Measurements from ENCODE around the gene LSR. TPM values are rescaled to one million over a fixed set of nuclear protein-coding genes. Genes with fewer than 3 reads are reported as not detected.

The LSR gene
- total RNA-seq, 1 donor from 2014 or later: 5.4 TPM

DNA sequence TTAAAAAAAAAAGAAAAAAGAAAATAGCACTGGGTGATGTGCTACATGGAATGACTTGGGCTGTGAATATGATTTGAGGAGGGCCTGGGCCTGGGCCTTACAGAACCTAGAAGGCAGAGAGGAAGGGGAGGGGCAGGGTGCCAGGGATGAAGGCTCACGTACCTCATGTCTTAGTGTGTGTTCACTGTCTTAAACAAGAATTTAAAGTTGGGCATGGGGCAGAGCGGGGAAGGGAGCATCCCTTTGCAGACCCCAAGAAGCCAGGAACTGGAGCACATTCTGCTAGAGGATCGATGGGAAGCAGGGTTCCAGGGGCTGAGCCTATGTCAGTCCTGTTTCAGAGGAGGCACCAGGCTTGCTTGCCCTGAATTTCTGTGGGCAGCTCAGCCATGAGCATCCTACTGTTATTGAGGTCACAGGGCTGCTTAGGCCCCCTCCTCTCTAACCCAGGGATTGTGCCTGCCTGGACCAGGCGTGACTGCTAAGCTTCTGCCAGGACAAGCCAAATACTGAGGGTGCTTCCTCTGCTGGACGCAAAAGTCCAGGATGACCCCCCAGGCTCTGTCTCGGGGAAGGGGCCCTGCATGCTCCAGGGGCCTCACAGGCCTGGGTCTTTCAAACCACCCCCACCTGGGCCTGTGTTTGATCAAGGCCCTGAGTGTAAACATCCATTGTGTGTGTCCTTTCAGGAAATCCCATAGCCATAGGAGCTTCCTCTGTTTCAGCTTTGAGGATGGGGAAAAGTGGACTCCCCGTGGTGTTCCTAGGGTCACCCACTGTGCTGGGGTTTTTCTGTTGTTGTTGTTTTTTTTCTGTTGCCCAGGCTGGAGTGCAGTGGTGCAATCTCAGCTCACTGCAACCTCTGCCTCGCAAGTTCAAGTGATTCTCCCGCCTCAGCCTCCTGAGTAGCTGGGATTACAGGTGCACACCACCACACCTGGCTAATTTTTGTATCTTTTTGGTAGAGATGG lies 4.8 kb downstream of the LSR start:
- no peaks in the 10 kb centered on the region for H3K4me1 Mint-ChIP-seq (ENCODE audit: low read depth, unreplicated experiment)
- H3K9me3 Mint-ChIP-seq (ENCODE audit: unreplicated experiment): peaks cover 4% of the 10 kb centered on the region
- H3K36me3 Mint-ChIP-seq (ENCODE audit: unreplicated experiment): no peaks in the 10 kb centered on the region
- TF ChIP-seq, protein P1, sequence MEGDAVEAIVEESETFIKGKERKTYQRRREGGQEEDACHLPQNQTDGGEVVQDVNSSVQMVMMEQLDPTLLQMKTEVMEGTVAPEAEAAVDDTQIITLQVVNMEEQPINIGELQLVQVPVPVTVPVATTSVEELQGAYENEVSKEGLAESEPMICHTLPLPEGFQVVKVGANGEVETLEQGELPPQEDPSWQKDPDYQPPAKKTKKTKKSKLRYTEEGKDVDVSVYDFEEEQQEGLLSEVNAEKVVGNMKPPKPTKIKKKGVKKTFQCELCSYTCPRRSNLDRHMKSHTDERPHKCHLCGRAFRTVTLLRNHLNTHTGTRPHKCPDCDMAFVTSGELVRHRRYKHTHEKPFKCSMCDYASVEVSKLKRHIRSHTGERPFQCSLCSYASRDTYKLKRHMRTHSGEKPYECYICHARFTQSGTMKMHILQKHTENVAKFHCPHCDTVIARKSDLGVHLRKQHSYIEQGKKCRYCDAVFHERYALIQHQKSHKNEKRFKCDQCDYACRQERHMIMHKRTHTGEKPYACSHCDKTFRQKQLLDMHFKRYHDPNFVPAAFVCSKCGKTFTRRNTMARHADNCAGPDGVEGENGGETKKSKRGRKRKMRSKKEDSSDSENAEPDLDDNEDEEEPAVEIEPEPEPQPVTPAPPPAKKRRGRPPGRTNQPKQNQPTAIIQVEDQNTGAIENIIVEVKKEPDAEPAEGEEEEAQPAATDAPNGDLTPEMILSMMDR (IDR thresholded peaks at IDR 0.05; ENCODE audit: partially characterized antibody, unreplicated experiment): no peak
- no peak for DNase-seq
- no peak overlapping the region for H3K4me3 Mint-ChIP-seq (ENCODE audit: unreplicated experiment)
- no peak overlapping the region for H3K27ac Mint-ChIP-seq (ENCODE audit: unreplicated experiment)
- H3K27me3 Mint-ChIP-seq (ENCODE audit: unreplicated experiment): peaks cover 10% of the 10 kb centered on the region

DNA sequence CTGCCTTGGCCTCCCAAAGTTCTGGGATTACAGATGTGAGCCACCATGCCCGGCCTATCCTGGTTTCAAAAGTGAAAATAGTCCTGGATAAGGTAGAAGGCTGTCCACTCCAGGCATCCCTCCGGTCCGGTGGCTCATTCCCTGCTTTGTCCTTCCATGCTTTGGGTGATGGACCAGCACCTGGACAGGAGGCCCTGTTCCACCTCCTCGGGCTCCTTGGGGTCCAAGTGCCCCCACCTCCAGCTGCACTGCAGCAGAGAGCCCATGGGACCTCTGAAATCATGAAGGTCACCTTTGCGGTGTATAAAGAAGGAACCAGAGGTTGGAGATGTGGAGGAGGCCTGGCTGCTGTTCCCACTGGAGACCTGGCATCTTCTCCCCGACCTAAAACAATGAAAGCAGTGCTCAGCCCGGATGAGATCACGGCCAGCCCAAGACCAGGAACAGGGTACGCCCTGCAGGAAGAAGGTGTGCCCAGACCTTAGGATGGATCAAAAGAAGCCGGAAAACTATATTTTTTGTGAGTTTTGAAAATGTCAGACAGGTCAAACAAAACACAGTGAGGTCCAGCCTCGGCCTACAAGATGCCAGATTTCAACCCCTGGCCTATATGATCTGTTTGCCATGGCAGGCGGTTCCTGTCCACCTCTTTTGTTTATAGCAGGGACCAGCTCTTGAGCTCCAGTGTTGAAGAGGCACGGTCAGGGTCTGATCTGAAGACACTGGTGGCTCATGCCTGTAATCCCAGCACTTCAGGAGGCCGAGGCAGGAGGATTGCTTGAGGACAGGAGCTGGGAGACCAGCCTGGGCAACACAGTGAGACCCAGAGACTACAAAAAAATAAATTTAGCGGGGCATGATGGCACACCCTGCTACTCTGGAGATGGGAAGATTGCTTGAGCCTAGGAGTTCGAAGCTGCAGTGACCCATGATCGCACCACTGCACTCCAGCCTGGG lies 5.8 kb downstream of the LSR start:
- TF ChIP-seq, protein P1 (IDR thresholded peaks at IDR 0.05; ENCODE audit: partially characterized antibody, unreplicated experiment): no peak
- no peak overlapping the region for H3K4me3 Mint-ChIP-seq (ENCODE audit: unreplicated experiment)
- no peaks in the 10 kb centered on the region for H3K4me1 Mint-ChIP-seq (ENCODE audit: low read depth, unreplicated experiment)
- no peak overlapping the region for H3K27ac Mint-ChIP-seq (ENCODE audit: unreplicated experiment)
- H3K27me3 Mint-ChIP-seq (ENCODE audit: unreplicated experiment): peaks cover 7% of the 10 kb centered on the region
- DNase-seq: no peak
- peaks cover 4% of the 10 kb centered on the region for H3K9me3 Mint-ChIP-seq (ENCODE audit: unreplicated experiment)
- H3K36me3 Mint-ChIP-seq (ENCODE audit: unreplicated experiment): no peaks in the 10 kb centered on the region

DNA sequence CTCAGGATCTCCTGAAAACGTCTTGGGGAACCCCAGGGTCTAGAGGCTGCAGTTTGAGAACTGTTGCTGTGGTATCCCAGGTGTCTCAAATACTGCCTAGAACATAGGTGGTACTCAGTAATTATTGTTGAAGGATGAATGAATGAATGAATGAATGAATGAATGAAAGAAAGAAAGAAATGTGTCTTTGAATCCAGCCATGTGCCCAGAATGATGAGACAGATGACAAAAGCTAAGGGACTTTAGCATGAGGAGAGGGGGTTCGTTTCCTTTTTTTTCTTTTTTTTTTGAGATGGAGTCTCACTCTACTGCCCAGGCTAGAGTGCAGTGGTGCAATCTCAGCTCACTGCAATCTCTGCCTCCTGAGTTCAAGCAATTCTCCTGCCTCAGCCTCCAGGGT lies 7.8 kb downstream of the LSR start:
- peaks cover 5% of the 10 kb centered on the region for H3K27me3 Mint-ChIP-seq (ENCODE audit: unreplicated experiment)
- no peak overlapping the region for H3K4me3 Mint-ChIP-seq (ENCODE audit: unreplicated experiment)
- H3K36me3 Mint-ChIP-seq (ENCODE audit: unreplicated experiment): no peaks in the 10 kb centered on the region
- no peak overlapping the region for H3K27ac Mint-ChIP-seq (ENCODE audit: unreplicated experiment)
- no peaks in the 10 kb centered on the region for H3K4me1 Mint-ChIP-seq (ENCODE audit: low read depth, unreplicated experiment)
- no peak for DNase-seq
- H3K9me3 Mint-ChIP-seq (ENCODE audit: unreplicated experiment): peaks cover 4% of the 10 kb centered on the region
- TF ChIP-seq, protein P1 (IDR thresholded peaks at IDR 0.05; ENCODE audit: partially characterized antibody, unreplicated experiment): no peak

DNA sequence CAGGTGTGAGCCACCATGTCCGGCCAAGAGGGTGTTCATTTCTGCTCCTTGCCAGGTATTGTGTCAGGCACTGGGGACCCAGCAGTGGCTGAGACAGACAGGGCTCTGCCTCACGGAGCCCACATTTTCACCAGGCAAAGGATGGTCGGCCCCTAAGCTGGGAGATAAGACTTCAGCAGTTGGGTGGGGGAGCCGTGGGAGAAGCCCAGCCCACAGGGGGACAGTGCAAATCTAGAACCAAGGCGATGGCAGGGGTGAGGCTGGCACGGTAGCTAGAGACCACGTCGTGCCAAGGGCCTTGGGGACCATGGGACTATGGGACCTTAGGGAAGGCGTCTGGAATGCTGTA lies 8.3 kb downstream of the LSR start:
- DNase-seq: no peak
- peaks cover 4% of the 10 kb centered on the region for H3K9me3 Mint-ChIP-seq (ENCODE audit: unreplicated experiment)
- H3K36me3 Mint-ChIP-seq (ENCODE audit: unreplicated experiment): no peaks in the 10 kb centered on the region
- peaks cover 5% of the 10 kb centered on the region for H3K27me3 Mint-ChIP-seq (ENCODE audit: unreplicated experiment)
- TF ChIP-seq, protein P1 (IDR thresholded peaks at IDR 0.05; ENCODE audit: partially characterized antibody, unreplicated experiment): no peak
- no peak overlapping the region for H3K4me3 Mint-ChIP-seq (ENCODE audit: unreplicated experiment)
- H3K4me1 Mint-ChIP-seq (ENCODE audit: low read depth, unreplicated experiment): no peaks in the 10 kb centered on the region
- H3K27ac Mint-ChIP-seq (ENCODE audit: unreplicated experiment): no peak overlapping the region
